GM19099 (cell line): ENCODE results near the gene CCDC192.

Source experiments
- POLR2A ChIP-seq: IDR thresholded peaks from 3 replicates; pipeline ENCODE4 v1.6.1; 2011; ENCODE audit warnings: low read depth; ENCODE audit not compliant: insufficient read length; ENCODE audit errors: extremely low read depth

Gene CCDC192

GRCh38 chr5:127950707-127951391, 247.7 kb downstream of the CCDC192 start:
- no peak for TF ChIP-seq POLR2A

- no peak for TF ChIP-seq POLR2A
Measured at GRCh38 chr5:127951791-127952190, 248.6 kb downstream of the CCDC192 start.

- no peak for TF ChIP-seq POLR2A
Measured at GRCh38 chr5:127957183-127957582, 254.0 kb downstream of the CCDC192 start.

- TF ChIP-seq POLR2A = no peak
Measured at GRCh38 chr5:127957701-127958239, 254.6 kb downstream of the CCDC192 start.

- TF ChIP-seq POLR2A = no peak
Measured at GRCh38 chr5:127958421-127959011, 255.3 kb downstream of the CCDC192 start.

- no peak for TF ChIP-seq POLR2A
Measured at GRCh38 chr5:127959152-127959764, 256.1 kb downstream of the CCDC192 start.

- no peak for TF ChIP-seq POLR2A
Measured at GRCh38 chr5:127960270-127960691, 257.1 kb downstream of the CCDC192 start.

GRCh38 chr5:127961006-127961762, 258.0 kb downstream of the CCDC192 start:
- TF ChIP-seq POLR2A = no peak

GRCh38 chr5:127961763-127962145, 258.6 kb downstream of the CCDC192 start:
- TF ChIP-seq POLR2A = no peak

GRCh38 chr5:127962491-127962890, 259.3 kb downstream of the CCDC192 start:
- no peak for TF ChIP-seq POLR2A

- TF ChIP-seq POLR2A = no peak
Measured at GRCh38 chr5:127963233-127963632, 260.0 kb downstream of the CCDC192 start.

GRCh38 chr5:127963931-127964330, 260.7 kb downstream of the CCDC192 start:
- TF ChIP-seq POLR2A = no peak

- TF ChIP-seq POLR2A = no peak
Measured at GRCh38 chr5:127967323-127967982, 264.3 kb downstream of the CCDC192 start.

GRCh38 chr5:127967983-127968592, 264.9 kb downstream of the CCDC192 start:
- no peak for TF ChIP-seq POLR2A

- no peak for TF ChIP-seq POLR2A
Measured at GRCh38 chr5:127969002-127969401, 265.8 kb downstream of the CCDC192 start.

GRCh38 chr5:127969651-127970050, 266.5 kb downstream of the CCDC192 start:
- no peak for TF ChIP-seq POLR2A
